Upper lobe of right lung (tissue), 1 donor: ENCODE results near the gene TNS1. TPM values are rescaled to one million over a fixed set of nuclear protein-coding genes. Genes with fewer than 3 reads are reported as not detected.
A peak's percentile ranks its signal among the peaks of the same experiment; 100 is the strongest.

Experiments used
- ATAC-seq: fragments of 200-7000 bp; cut with Tn5 transposase; one replicate; pipeline ENCODE4 v1.9.1; 2020; ENCODE audit warnings: mild to moderate bottlenecking, moderate library complexity
- DNase-seq: peaks from one replicate; pipeline ENCODE4 v3.0.0-alpha.2; 2020
- H3K27ac ChIP-seq: fragments of 200-600 bp; one replicate; pipeline ENCODE4 v1.8.0; 2022
- H3K27me3 ChIP-seq: fragments of 200-600 bp; one replicate; pipeline ENCODE4 v1.8.0; 2022; ENCODE audit warnings: mild to moderate bottlenecking
- H3K36me3 ChIP-seq: fragments of 200-600 bp; one replicate; pipeline ENCODE4 v1.8.0; 2022
- H3K4me1 ChIP-seq: fragments of 200-600 bp; one replicate; pipeline ENCODE4 v1.8.0; 2022
- H3K4me3 ChIP-seq: fragments of 200-600 bp; one replicate; pipeline ENCODE4 v1.8.0; 2022; ENCODE audit warnings: mild to moderate bottlenecking
- H3K9me3 ChIP-seq: fragments of 200-600 bp; one replicate; pipeline ENCODE4 v1.8.0; 2022
- intact Hi-C: fragments of 100-400 bp; cut with DNase I; formaldehyde crosslinking; loops from one replicate; pipeline ENCODE4 v1.11.0; 2022
- total RNA-seq: library from RNA; stranded (reverse); fragmentation: NEBNext Ultra II Directional; extraction: Animal tissue kit (Norgen Biotek cat#: 25700); gene quantifications from one replicate; pipeline ENCODE4 v1.2.1, GENCODE V29; 2021
- TF ChIP-seq, protein P1 (sequence below): fragments of 200-600 bp; IDR thresholded peaks from one replicate; pipeline ENCODE4 v1.8.0; 2022; ENCODE audit warnings: antibody characterized with exemption
- donor health status: DM: no; HTN: yes; CAD: no; lungs with severe emphysema.

Gene TNS1
- total RNA-seq, 1 donor from 2014 or later = 669 TPM

DNA sequence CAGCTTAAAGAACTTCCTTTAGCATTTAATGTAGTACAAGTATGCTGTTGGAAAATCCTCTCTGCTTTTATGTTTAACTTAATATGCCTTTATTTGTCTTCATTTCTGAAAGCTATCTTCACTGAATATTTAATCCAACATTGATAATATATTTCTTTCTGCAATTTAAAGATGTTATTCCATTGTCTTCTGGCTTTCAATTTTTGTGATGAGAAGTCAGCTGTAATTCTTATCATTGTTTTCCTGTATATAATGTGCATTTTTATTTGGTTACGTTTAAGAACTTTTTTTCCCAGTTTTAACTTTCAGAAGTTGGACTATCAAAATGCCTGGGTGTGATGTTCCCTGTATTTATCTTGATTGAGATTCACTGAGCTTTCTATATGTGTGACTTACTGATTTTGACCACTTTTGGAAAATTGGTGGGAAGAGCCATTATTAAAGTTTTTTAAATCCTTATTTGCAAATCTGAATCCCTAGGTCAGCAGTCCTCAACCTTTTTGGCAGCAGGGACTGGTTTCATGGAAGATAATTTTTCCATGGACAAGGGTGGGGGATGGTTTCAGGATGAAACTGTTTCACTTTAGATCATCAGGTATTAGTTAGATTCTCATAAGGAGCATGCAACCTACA, 241.0 kb downstream of the TNS1 start:
- Histone ChIP-seq H3K27me3 (no peaks in the 10 kb centered on the region), H3K9me3 (no peaks in the 10 kb centered on the region), H3K4me1 (peaks cover under 1% of the 10 kb centered on the region), H3K4me3 (no peak overlapping the region), H3K36me3 (peaks cover 8% of the 10 kb centered on the region), H3K27ac (no peak overlapping the region)
- TF ChIP-seq, protein P1, sequence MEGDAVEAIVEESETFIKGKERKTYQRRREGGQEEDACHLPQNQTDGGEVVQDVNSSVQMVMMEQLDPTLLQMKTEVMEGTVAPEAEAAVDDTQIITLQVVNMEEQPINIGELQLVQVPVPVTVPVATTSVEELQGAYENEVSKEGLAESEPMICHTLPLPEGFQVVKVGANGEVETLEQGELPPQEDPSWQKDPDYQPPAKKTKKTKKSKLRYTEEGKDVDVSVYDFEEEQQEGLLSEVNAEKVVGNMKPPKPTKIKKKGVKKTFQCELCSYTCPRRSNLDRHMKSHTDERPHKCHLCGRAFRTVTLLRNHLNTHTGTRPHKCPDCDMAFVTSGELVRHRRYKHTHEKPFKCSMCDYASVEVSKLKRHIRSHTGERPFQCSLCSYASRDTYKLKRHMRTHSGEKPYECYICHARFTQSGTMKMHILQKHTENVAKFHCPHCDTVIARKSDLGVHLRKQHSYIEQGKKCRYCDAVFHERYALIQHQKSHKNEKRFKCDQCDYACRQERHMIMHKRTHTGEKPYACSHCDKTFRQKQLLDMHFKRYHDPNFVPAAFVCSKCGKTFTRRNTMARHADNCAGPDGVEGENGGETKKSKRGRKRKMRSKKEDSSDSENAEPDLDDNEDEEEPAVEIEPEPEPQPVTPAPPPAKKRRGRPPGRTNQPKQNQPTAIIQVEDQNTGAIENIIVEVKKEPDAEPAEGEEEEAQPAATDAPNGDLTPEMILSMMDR = no peak
- intact Hi-C loops = no loop called here
- ATAC-seq = no peak
- no peak for DNase-seq

DNA sequence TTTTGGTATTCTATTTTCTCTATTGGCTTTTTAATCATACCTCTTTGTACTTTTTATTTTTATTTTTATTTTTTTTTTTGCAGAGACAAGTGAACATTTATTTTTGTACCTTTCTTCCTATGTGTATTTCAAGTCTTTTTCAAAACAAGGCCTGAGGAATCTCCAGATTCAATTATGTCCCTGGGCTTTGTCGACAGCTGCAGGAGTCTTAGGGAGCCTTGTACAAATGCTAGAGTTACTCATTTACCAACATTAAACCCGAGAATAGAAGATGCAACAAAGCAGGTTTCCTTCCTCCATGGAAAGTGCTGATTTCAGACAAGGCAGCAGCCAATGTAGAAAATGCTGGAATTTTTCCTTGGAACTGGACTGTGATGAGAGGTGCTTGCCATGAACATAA, 242.8 kb downstream of the TNS1 start:
- no peak for ATAC-seq
- H3K4me3 ChIP-seq = no peak overlapping the region
- no peak overlapping the region for H3K27ac ChIP-seq
- TF ChIP-seq, protein P1 = no peak
- H3K36me3 ChIP-seq = peaks cover 8% of the 10 kb centered on the region
- H3K9me3 ChIP-seq = no peaks in the 10 kb centered on the region
- no peaks in the 10 kb centered on the region for H3K27me3 ChIP-seq
- no peak for DNase-seq
- intact Hi-C loops = no loop called here
- peaks cover 6% of the 10 kb centered on the region for H3K4me1 ChIP-seq

DNA sequence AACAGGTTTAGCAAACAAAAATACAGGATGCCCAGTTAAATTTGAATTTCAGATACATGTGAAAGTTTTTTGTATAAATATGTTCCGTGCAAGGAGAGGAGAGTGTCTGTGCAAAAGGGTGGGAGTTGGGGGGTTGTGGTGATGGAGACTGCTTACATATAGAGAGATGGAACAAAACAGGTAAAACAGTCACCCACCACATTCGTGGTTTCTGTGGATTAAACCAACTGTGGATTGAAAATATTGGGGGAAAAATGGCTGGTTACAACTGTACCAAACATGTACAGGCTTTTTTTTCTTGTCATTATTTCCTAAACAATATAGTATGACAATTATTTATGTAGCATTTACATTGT, 245.7 kb downstream of the TNS1 start:
- H3K27ac ChIP-seq = no peak overlapping the region
- no peaks in the 10 kb centered on the region for H3K9me3 ChIP-seq
- H3K4me1 ChIP-seq = peaks cover 6% of the 10 kb centered on the region
- no peak overlapping the region for H3K4me3 ChIP-seq
- TF ChIP-seq, protein P1 = no peak
- ATAC-seq (no peak), DNase-seq (no peak)
- peaks cover 8% of the 10 kb centered on the region for H3K36me3 ChIP-seq
- no peaks in the 10 kb centered on the region for H3K27me3 ChIP-seq
- intact Hi-C loops = no loop called here

DNA sequence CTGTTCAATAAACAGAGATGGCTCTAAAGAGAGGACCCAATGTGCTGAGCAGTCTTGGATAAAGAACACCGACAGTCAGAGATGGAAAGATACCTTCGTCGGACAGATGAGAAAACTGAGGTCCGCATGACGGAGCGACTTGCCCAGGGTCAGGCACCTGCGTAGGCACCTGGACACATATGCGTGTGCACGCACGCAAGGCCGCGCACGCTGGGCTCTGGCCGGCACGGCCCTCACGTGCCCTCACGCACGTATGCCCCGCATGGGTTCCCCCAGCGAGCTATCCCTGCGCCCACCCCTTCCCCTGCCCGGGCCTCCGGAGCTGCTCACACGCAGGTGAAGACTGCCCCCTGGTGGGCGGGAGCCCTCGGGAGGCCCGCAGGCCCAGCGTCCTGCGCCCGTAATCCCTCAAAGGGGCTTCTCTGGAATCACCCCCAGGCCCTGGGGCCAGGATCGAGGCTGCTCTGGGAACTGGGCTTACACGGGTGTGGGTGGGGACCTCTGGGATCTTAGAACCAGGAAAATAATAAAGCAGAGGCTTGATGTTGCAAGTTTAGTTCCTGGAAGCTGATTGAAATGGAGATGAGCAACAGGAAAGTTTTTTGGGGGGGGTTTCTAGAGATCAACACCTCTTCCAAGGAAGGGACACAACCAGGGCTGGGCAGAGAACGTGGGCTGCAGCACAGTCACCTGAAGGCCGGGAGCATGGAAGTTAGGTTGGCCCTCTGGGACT, 246.3 kb downstream of the TNS1 start:
- H3K9me3 ChIP-seq = no peaks in the 10 kb centered on the region
- DNase-seq = peak; percentile 85
- no peak overlapping the region for H3K4me3 ChIP-seq
- H3K27me3 ChIP-seq = no peaks in the 10 kb centered on the region
- peaks cover 8% of the 10 kb centered on the region for H3K36me3 ChIP-seq
- intact Hi-C loops = no loop called here
- TF ChIP-seq, protein P1 = peak; percentile 90
- no peak overlapping the region for H3K27ac ChIP-seq
- ATAC-seq = peak; percentile 89
- H3K4me1 ChIP-seq = peaks cover 6% of the 10 kb centered on the region

DNA sequence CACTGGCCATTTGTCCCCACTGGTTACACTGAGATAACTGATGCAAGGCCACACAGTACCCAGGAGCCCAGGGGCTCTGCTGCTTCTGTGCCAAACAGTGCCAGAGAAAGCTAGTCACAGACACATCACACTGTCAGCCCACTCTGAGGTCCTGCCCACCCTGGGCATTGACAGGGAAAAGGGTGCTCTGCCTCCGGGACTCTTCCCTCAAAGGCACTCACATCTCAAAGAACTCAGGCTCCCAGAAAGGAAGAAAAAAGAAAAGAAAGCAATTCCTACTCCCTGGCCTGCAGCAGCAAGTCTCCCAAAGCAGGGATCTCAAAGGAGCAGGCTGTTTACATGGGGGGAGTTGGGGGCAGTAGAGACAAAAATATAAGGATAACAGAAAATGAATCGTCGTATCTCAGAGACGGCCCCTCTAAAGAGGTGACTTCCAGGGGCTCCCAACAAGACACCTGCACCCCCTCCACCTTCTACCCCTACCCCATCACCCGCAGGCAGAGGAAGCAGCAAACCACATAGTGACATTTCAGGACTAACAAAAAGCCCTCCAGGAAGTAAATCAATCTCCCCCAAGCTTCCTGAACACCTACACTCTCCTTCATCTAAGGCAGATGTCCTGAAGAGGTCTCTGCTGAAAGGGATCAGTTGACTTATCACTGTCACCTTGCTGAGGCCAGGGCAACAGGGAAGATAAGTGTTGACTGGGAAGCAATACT, 247.6 kb downstream of the TNS1 start:
- TF ChIP-seq, protein P1 = no peak
- no peaks in the 10 kb centered on the region for H3K27me3 ChIP-seq
- peaks cover 8% of the 10 kb centered on the region for H3K36me3 ChIP-seq
- intact Hi-C loops = no loop called here
- no peaks in the 10 kb centered on the region for H3K9me3 ChIP-seq
- no peak overlapping the region for H3K4me3 ChIP-seq
- DNase-seq = no peak
- ATAC-seq = no peak
- H3K27ac ChIP-seq = no peak overlapping the region
- peaks cover 6% of the 10 kb centered on the region for H3K4me1 ChIP-seq
